HCT116 (cell line): ENCODE results near the gene BPIFB6. TPM values are rescaled to one million over a fixed set of nuclear protein-coding genes. Genes with fewer than 3 reads are reported as not detected.

Experiments
- ATAC-seq: fragments of 200-7000 bp; cut with Tn5 transposase; 2 replicates; pipeline ENCODE4 v1.9.1; 2020; ENCODE audit warnings: mild to moderate bottlenecking, moderate library complexity
- BruUV-seq: library from RNA; stranded (reverse); fragments of 400-500 nt; replicated peaks from 2 replicates; lab custom pipeline; 2021; lab: Mats Ljungman, UMichigan
- CTCF ChIA-PET: fragments of 300-600 bp; sonication (Branson Sonifier 250); formaldehyde crosslinking; loops from one replicate; lab custom pipeline; 2021; ENCODE audit warnings: antibody characterized with exemption; lab: Charles Lee
- POLR2A ChIA-PET: fragments of 300-600, 350-600 bp; sonication (Branson Sonifier 250); formaldehyde crosslinking; loops from one replicate; lab custom pipeline; 2021; ENCODE audit warnings: antibody characterized with exemption; lab: Charles Lee
- RAD21 ChIA-PET, 2 experiments: fragments of 300-600 bp; sonication (Branson Sonifier 250); formaldehyde crosslinking; loops; one replicate each; lab custom pipeline; 2023; ENCODE audit warnings: low total read pairs in 2 of 2; ENCODE audit not compliant: uncharacterized antibody in 2 of 2, unreplicated experiment in 2 of 2, low non-redundant PET in 1 of 2; lab: Charles Lee
- DNase-seq: peaks from one replicate; pipeline ENCODE4 v3.0.0-alpha.2; 2010; ENCODE audit warnings: low read depth, low spot score
- H2AFZ ChIP-seq: fragments of 200-600 bp; shearing (Covaris generic), sonication (generic); 2 replicates; pipeline ENCODE4 v1.6.1; 2017; ENCODE audit warnings: low read depth, mixed run types, mixed read lengths, antibody characterized with exemption, low read length; ENCODE audit not compliant: poor library complexity, severe bottlenecking
- H3K27ac ChIP-seq: 2 replicates; pipeline ENCODE4 v1.5.1; 2012; ENCODE audit warnings: low read depth, low read length
- H3K27me3 ChIP-seq: fragments of 200-600 bp; sonication (generic); 2 replicates; pipeline ENCODE4 v1.6.1; 2016; ENCODE audit warnings: mixed run types, low read length, mixed read lengths; ENCODE audit not compliant: insufficient read depth
- H3K36me3 ChIP-seq, 2 experiments: fragments of 200-500 bp in 1 of 2; fragments of 200-600 bp in 1 of 2; sonication (Bioruptor generic) in 1 of 2; sonication (generic) in 1 of 2; 2 replicates each; pipeline versions ENCODE4 v1.5.1 to v1.6.1; 2014 to 2016; ENCODE audit warnings: low read length in 2 of 2, inconsistent platforms in 1 of 2, mixed read lengths in 1 of 2, mixed run types in 1 of 2; ENCODE audit not compliant: insufficient read depth in 2 of 2, control insufficient read depth in 1 of 2
- H3K4me1 ChIP-seq, 2 experiments: fragments of 200-600 bp in 1 of 2; sonication (generic) in 1 of 2; 2 replicates each; pipeline versions ENCODE4 v1.5.1 to v1.6.1; 2012 to 2017; ENCODE audit warnings: low read length in 2 of 2, inconsistent platforms in 1 of 2, mild to moderate bottlenecking in 1 of 2, mixed read lengths in 1 of 2, mixed run types in 1 of 2, moderate library complexity in 1 of 2; ENCODE audit not compliant: insufficient read depth in 2 of 2, control insufficient read depth in 1 of 2
- H3K4me2 ChIP-seq: fragments of 200-600 bp; sonication (generic); 2 replicates; pipeline ENCODE4 v1.6.1; 2017; ENCODE audit warnings: mixed run types, low read length, mixed read lengths
- H3K4me3 ChIP-seq, 2 experiments: fragments of 200-600 bp in 1 of 2; sonication (generic) in 1 of 2; replicated peaks in 1 of 2; 2 replicates each; pipeline ENCODE4 v1.5.1; 2011 to 2016; ENCODE audit warnings: low read length in 2 of 2, control low read depth in 1 of 2, low read depth in 1 of 2, mild to moderate bottlenecking in 1 of 2, mixed read lengths in 1 of 2, mixed run types in 1 of 2
- H3K79me2 ChIP-seq: fragments of 200-600 bp; sonication (generic); 2 replicates; pipeline ENCODE4 v1.6.1; 2017; ENCODE audit warnings: mild to moderate bottlenecking, mixed run types, low read length, moderate library complexity, mixed read lengths; ENCODE audit not compliant: insufficient read depth
- H3K9ac ChIP-seq: fragments of 200-600 bp; sonication (generic); 2 replicates; pipeline ENCODE4 v1.6.1; 2016; ENCODE audit warnings: low read length, mixed read lengths
- H3K9me2 ChIP-seq: fragments of 200-600 bp; sonication (generic), shearing (Covaris generic); 2 replicates; pipeline ENCODE4 v1.6.1; 2017; ENCODE audit warnings: mixed run types, mild to moderate bottlenecking, moderate library complexity; ENCODE audit not compliant: insufficient read depth
- H3K9me3 ChIP-seq, 2 experiments: fragments of 200-500 bp in 1 of 2; fragments of 200-600 bp in 1 of 2; sonication (Bioruptor generic) in 1 of 2; sonication (generic) in 1 of 2; 2 replicates each; pipeline ENCODE4 v1.6.1; 2014 to 2017; ENCODE audit warnings: low read length in 2 of 2, mixed read lengths in 2 of 2, inconsistent platforms in 1 of 2, low read depth in 1 of 2, mild to moderate bottlenecking in 1 of 2, mixed run types in 1 of 2, moderate library complexity in 1 of 2; ENCODE audit not compliant: control insufficient read depth in 1 of 2, insufficient read depth in 1 of 2
- H4K20me1 ChIP-seq: fragments of 200-600 bp; sonication (generic), shearing (Covaris generic); 2 replicates; pipeline ENCODE4 v1.6.1; 2017; ENCODE audit warnings: mixed run types, mild to moderate bottlenecking, moderate library complexity; ENCODE audit not compliant: insufficient read depth
- ATF3 ChIP-seq: IDR thresholded peaks from 2 replicates; pipeline ENCODE4 v1.6.1; 2012
- EZH2 ChIP-seq: fragments of 200-600 bp; sonication (generic); IDR thresholded peaks from 2 replicates; pipeline ENCODE4 v1.6.1; 2017; ENCODE audit warnings: antibody characterized with exemption, mixed run types
- FOSL1 ChIP-seq: IDR thresholded peaks from 2 replicates; pipeline ENCODE4 v1.6.1; 2012; ENCODE audit warnings: low read depth
- YY1 ChIP-seq: IDR thresholded peaks from 2 replicates; pipeline ENCODE4 v1.6.1; 2011; ENCODE audit warnings: low read length, low read depth, moderate library complexity, mild to moderate bottlenecking; ENCODE audit not compliant: insufficient replicate concordance; ENCODE audit errors: extremely low read depth
- ZBTB33 ChIP-seq: IDR thresholded peaks from 2 replicates; pipeline ENCODE4 v1.6.1; 2011; ENCODE audit warnings: mild to moderate bottlenecking, low read length, moderate library complexity; ENCODE audit not compliant: insufficient replicate concordance; ENCODE audit errors: extremely low read depth
- ZFX ChIP-seq: fragments of 450-650 bp; IDR thresholded peaks from 2 replicates; pipeline ENCODE4 v1.6.1; 2017
- intact Hi-C: fragments of 100-400 bp; cut with micrococcal nuclease; formaldehyde crosslinking; loops from 2 replicates; pipeline ENCODE4 v1.10.0; 2022
- total RNA-seq: library from RNA; stranded (reverse); gene quantifications from one replicate; pipeline ENCODE4 v1.2.1, GENCODE V29; 2021; ENCODE audit not compliant: unreplicated experiment

Gene BPIFB6
- total RNA-seq, 1 experiment from 2014 or later, result not detected

GRCh38 chr20:32991383-32991782 is 40.1 kb upstream of the BPIFB6 start:
- no peak overlapping the region for H3K9ac ChIP-seq
- intact Hi-C loops, result no loop called here
- ATAC-seq, result no peak
- H3K9me2 ChIP-seq, result no peaks in the 10 kb centered on the region
- no TSS peak for BruUV-seq
- CTCF ChIA-PET, result no interaction called here
- TF ChIP-seq ZFX, result no peak
- no peak for TF ChIP-seq YY1
- TF ChIP-seq FOSL1, result no peak
- no peak for TF ChIP-seq ATF3
- TF ChIP-seq EZH2, result no peak
- TF ChIP-seq ZBTB33, result no peak
- TF ChIP-seq, all 23 proteins: peak for 0
- peaks cover 0 to 3% of the 10 kb centered on the region in 2 experiments; a peak in 1 of 4 replicates for H3K9me3 ChIP-seq
- no peaks in the 10 kb centered on the region for H3K27me3 ChIP-seq
- H3K36me3 ChIP-seq, result no peaks in the 10 kb centered on the region
- no peaks in the 10 kb centered on the region for H3K79me2 ChIP-seq
- H2AFZ ChIP-seq, result no peak overlapping the region
- RAD21 ChIA-PET, result no interaction called here
- no peak for DNase-seq
- no peak overlapping the region for H3K4me2 ChIP-seq
- POLR2A ChIA-PET, result no interaction called here
- H4K20me1 ChIP-seq, result no peaks in the 10 kb centered on the region
- peaks cover 0 to 5% of the 10 kb centered on the region in 2 experiments; a peak in 1 of 4 replicates for H3K4me1 ChIP-seq
- no peak overlapping the region for H3K4me3 ChIP-seq
- H3K27ac ChIP-seq, result no peak overlapping the region
